Epithelial cell of prostate (primary cell): Measurements from ENCODE around the gene KCNMB4.

Experiments used
- DNase-seq: peaks from one replicate; pipeline ENCODE4 v3.0.0-alpha.2; 2011; ENCODE audit warnings: low read depth, low spot score
- H3K27ac ChIP-seq: fragments of 450-650 bp; 2 replicates; pipeline ENCODE4 v1.5.1; 2017; ENCODE audit warnings: mild to moderate bottlenecking

Gene KCNMB4

DNA sequence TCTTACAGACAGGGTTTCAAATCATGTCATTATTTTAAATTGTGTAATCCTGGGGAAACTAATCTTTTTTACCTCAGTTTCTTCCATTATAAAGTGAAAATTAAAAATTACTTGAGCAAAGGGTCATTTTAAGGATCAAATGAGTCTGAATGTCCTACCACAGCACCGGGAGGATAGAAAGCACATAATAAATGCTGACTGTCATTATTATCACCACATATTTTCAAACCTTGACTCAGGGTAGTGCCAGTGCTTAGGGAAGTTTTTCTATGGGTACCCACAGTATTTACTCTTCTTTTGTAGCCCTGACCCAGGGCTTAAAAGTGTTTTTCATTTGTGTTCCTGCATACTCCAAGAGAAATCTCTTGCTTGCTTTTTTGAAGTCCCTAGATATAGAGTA, 60.5 kb downstream of the KCNMB4 start:
- H3K27ac ChIP-seq, result no peak overlapping the region
- no peak for DNase-seq

DNA sequence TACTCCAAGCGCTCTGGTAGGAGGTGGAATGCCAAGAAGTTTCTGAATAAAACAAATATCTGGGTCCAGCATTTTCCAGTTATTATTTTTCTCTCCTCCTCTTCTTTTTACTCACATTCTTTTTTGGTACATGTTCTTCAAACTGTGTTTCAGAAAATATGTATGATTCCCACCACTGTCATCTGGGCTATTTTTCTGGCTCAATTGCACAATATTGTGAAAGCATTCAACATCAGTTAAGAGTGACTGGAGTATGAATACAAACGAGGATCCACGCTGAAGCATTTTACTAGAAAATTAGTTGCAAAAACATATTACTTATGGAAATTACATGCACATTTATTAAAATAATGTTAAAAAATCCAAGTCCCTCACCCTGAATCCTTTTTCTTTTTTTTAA, 61.5 kb downstream of the KCNMB4 start:
- no peak for DNase-seq
- no peak overlapping the region for H3K27ac ChIP-seq

DNA sequence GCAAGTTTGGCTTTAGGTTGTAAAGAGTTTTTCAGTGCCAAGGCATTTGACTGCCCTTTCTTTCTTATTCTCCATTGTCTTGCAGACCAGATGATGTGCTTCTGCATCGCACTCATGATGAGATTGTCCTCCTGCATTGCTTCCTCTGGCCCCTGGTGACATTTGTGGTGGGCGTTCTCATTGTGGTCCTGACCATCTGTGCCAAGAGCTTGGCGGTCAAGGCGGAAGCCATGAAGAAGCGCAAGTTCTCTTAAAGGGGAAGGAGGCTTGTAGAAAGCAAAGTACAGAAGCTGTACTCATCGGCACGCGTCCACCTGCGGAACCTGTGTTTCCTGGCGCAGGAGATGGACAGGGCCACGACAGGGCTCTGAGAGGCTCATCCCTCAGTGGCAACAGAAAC, 64.3 kb downstream of the KCNMB4 start:
- no peak for DNase-seq
- no peak overlapping the region for H3K27ac ChIP-seq

DNA sequence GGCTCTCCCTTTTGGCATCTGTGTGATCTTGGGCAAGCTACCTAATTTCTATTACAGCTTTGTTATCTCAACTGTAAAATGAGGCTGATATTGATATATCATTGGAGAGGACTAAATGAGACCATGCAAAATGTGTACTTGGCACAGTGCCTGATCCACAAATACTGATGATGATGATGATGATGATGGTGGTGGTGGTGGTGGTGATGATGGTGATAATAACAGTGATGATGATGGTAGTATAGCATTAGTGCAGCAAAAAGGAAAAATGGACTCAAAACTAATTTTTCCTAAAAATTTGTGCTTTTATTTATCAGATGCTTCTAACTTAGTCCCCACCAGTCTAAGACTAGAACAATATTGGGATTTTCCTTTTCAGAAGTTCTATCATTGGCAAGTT, 70.7 kb downstream of the KCNMB4 start:
- DNase-seq, result no peak

DNA sequence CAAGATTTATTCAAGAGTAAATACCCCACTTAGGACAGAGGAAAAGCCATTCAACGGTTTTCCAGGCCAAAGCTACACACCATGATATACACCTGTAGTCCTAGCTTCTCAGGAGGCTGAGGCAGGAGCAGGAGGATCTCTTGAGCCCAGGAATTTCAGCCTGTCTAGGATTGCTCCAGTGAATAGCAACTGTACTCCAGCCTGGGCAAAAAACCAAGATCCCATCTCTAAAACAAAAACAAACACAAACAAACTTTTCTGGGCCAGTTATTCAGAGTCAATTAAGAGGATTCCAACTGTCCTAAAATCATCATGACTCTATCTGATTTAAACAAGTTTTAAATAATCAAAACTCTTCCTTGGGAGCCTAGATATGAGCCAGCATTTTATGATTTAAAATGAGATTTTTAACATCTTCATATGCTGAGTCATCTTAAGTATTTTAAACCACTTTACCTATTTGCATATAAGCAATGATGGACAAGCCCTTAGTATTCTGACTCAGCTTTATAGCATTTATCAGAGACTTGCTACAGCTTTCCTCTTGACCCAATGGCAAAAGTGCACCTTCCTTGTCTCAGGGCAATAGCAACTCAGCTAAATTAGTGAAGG, 77.1 kb downstream of the KCNMB4 start:
- H3K27ac ChIP-seq, result peak overlapping the region; percentile 15
- DNase-seq, result no peak

More for the DNA sequence above, 70.7 kb downstream of the KCNMB4 start:
- no peak overlapping the region for H3K27ac ChIP-seq

DNA sequence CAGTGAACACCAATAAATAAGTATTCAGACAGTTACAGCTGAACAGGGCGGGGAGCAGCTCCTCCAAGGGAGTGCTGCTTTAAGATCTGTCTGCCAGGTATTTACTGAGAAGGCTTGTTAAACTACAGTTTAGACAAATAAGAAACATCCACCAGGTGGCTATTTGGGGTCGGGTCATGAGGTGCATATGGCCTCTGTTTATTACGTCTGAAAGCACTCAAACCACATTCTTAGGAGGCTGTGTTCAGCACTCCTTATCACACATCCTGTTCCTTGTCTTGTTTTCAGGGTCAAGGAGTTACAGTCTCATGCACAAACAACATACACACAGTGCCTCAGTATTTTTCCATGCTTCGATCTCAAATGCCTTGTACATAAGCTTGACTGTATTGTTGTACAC, 78.8 kb downstream of the KCNMB4 start:
- no peak for DNase-seq
- H3K27ac ChIP-seq, result no peak overlapping the region

DNA sequence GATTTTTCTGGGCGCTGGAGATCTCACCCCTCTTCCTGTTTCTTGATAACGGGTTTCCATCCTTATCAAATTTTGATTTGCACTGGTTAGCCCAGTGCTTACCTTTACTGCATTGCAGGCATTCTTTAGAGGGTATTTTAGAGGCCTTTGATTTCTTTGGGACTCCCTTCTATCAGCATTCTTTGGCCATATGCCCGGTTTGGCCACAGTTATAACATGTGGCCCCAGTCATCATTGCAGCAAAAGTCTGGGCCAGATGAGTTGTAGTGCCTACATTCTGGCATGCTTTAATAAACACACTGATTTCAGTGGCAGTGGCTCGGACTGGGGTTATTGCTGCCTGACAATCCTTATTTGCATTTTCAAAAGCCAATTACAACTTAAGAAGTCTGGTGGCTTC, 82.3 kb downstream of the KCNMB4 start:
- DNase-seq, result no peak
- H3K27ac ChIP-seq, result no peak overlapping the region

DNA sequence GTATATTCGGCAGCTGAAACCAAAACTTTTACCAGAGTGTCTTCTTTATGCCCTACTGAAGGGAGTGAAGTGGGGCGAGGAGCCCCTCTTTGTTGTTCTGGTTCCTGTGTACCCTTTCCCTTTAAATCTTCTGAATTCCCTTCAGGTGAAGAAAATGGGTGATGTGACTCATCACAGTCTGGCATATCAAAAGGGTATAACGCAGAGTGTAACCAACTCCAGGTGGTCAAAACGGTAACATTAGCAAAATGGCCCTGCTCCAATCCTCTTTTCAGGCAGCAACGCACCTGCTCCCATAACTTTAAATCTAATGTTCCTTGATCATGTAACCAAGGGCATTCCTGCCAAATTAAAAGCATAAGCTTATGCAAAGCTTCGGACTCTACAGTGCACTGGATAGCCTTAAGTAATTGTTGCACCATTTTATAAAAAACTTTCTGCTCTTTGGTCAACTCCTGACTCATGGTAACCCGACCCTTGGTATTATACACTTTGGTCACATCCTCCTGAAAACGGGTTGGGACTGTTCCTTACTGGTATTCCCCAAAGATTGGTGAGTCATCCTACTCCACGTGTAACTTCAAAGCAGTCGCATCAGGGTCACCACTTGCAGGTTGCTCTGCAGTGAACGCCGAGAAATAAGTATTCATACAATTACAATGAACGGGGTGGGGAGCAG, 83.1 kb downstream of the KCNMB4 start:
- peak overlapping the region; percentile 15 for H3K27ac ChIP-seq
- peak; percentile 22 for DNase-seq

DNA sequence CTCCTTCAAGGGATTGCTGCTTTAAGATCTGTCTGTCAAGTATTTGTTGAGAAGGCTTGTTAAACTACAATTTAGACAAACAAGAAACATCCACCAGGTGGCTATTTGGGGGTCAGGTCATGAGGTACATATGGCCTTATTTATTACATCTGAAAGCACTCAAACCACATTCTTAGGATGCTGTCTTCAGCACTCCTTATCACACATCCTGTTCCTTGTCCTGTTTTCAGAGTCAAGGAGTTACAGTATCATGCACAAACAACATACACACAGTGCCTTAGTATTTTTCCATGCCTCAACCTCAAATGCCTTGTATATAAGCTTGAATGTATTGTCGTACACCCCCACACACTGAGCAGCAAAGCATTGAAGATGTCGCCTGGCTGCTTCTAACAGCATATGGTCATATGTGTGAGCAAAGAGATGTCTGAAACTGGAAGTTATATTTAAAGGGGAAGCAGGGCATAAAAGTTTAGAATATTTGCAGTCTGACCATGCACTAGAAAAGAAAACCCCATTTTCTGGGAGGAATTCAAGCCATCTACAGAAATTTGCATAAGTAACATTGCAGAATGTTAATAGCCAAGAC, 83.8 kb downstream of the KCNMB4 start:
- H3K27ac ChIP-seq, result peak overlapping the region; percentile 15
- DNase-seq, result no peak

DNA sequence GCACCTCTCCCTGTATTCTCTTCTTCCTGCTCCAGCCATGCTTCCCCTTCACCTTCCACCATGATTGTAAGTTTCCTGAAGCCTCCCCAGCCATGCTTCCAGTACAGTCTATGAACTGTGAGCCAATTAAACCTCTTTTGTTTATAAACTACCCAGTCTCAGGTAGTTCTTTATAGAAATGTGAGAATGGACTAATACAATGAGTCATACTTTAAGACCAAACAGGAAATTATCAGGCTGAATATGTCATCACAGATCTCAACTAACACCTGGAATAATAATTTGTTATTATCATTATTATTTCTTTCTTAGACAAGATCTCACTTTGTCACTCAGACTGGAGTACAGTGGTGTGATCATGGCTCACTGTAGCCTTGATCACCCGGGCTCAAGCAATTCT, 85.4 kb downstream of the KCNMB4 start:
- DNase-seq, result no peak
- H3K27ac ChIP-seq, result peak overlapping the region; percentile 15

DNA sequence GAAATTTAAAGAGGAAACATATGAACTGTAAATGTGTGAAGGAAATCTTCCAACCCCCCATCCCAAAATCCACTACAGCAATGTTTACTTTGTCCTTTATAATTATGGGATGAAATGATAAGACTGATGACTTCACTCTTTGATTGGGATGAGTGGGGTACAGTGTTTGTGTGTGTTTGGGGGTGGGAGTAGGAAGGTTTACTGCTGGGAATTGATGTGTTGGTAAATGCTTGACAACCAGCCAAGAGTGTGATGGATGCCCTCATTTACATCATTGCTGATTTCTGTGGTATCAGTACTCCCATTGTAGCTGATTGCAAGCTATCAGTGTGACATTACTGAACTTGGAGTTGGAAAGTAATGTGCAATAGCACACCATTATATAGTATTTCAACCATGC, 90.9 kb downstream of the KCNMB4 start:
- no peak overlapping the region for H3K27ac ChIP-seq
- DNase-seq, result no peak

DNA sequence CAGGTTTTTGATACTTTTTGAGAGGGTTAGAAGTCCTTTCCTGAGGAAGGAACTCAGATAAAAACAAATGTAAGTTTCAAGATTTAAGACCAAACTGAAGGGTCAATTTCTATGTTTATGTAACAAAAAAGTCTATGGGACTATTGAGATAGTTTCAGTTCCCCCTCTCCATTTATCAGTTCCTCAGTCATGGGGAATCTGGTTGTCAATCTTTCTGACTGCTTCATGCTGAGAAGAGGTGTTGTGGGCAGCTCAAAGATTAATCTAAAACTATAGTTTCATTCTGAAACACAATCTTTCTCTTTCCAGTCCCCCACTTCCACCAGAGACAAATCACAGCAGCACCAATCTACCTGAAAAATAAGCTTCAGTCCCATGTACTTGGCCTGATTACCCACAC, 93.7 kb downstream of the KCNMB4 start:
- H3K27ac ChIP-seq, result no peak overlapping the region
- DNase-seq, result no peak

DNA sequence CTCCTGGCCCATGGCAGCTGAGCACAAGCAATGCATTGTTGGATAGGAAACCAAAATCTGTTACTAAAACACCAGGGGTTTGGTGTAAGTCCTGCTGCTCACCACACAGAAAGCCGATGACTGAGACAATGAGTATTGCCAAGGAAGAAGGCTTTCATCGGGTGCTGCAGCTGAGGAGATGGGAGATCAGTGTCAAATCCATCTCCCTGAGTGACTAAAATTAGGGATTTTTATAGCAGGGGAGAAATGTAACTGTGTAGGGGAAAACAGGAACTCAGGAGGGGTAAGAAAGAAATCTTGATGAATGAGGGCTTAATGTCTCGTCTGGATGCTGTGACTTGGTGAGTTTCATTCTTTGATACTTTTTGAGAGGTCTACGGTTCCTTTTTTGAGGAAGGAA, 97.9 kb downstream of the KCNMB4 start:
- no peak for DNase-seq
- no peak overlapping the region for H3K27ac ChIP-seq

DNA sequence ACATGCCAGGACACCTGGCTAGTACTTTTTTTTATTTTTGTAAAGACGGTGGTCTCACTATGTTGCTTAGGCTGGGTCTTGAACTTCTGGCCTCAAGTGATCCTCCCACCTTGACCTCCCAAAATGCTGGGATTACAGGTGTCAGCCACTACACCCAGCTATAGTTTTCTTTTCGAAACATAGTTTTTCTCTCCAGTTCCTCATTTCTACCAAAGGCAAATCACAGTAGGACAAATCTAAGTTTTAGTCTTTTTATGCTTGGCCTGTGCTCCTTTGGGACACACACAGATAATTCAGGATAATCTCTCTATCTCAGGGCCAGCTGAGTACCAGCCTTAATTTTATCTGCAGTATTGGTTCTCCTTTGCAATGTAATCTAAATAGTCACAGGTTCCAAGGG, 100.7 kb downstream of the KCNMB4 start:
- DNase-seq, result no peak
- H3K27ac ChIP-seq, result no peak overlapping the region

DNA sequence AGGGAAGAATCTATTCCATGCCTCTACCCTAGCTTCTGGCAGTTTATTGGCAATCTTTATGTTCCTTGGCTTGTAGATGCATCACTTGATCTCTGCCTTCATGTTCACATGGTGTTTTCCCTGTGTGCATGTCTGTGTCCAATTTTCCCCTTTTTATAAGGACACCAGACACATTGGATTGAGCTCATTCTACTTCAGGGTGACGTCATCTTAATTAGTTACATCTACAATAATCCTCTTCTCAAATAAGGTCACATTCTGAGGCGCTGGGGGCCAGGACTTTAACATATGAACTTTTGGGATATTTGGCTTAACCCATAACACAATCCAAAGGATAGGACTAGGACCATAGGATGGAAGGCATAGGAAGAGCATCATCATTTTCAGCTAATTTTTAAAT, 101.4 kb downstream of the KCNMB4 start:
- no peak overlapping the region for H3K27ac ChIP-seq
- DNase-seq, result no peak

DNA sequence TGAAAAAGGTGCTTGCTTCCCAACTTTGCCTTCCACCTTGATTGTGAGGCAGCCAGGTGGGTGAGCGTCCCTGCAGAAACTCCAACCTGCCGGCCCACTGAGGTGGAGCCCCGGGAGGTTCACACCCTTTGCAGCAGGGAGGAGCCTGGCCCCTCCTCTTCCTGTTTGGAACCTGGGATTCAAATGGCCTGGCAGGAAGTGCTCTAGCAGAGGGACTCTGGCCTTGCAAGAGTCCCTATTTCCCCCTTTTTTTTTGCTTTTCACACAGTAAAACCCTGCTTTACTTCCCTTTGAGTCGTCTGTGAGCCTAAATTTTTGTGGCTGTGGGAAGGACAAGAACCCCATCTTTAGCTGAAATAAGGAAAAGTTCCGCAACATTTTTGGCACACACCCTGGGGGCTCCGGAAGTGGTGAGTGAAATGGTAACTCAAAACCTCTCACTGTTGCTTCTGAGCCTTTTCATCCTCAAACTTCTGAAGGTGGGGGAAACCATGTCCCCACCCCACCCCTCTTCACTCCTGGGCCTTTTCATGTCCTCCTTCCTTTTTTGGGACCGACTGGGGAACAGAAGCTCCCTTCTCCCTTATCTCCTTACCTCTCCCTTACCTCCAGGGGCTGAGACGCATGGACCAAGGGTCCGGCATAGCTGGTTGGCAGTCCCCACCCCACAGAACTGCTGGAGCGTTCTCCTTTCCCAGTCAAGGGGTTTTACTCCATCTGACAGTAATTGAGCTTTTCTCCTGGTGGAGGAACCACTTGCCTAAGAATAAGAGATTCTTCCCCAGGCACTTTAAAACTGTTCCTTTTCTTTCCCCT, 102.0 kb downstream of the KCNMB4 start:
- no peak for DNase-seq
- H3K27ac ChIP-seq, result no peak overlapping the region

DNA sequence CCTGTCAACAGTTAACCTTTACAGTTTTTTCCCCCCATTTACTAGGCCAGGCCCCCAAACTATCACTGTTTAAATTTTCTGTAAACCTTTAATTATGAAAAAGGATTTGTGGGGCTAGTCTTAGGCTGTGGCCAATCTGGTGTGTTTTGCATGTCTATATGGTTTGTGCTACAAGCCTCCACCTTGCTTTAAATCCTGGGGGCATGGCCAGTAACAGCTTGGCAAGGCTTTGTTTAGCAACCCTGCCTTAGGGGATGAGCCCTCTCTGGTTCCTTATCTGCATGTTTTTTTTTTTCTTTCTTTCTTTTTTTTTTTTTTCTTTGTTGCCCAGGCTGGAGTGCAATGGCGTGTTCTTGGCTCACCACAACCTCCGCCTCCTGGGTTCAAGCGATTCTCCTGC, 102.7 kb downstream of the KCNMB4 start:
- no peak overlapping the region for H3K27ac ChIP-seq
- no peak for DNase-seq

DNA sequence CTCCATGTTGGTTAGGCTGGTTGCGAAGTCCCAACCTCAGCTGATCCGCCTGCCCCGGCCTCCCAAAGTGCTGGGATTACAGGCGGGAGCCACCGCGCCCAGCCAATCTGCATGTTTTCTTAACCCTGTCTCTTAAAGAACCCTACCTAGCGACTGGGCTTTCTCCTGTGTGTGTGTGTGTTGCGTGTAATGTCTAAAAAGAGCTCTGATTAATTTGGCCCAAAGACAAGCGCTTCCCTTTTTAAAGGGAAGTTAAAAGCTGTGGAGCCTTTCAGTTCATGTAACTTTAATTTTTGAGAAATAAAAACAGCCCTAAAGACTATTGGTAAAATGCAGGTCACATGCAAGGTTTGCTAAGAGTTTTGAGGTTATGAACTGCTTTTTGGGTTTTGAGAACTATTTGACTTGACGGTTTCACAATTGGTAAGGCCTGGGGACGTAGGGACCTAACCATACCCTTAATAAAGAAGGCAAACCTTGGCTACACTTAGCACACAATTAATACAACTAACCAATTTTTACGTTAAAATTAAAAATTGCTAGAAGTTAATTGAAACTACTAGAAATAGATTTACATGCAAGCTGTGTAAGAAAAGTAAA, 103.2 kb downstream of the KCNMB4 start:
- DNase-seq, result no peak
- H3K27ac ChIP-seq, result no peak overlapping the region

DNA sequence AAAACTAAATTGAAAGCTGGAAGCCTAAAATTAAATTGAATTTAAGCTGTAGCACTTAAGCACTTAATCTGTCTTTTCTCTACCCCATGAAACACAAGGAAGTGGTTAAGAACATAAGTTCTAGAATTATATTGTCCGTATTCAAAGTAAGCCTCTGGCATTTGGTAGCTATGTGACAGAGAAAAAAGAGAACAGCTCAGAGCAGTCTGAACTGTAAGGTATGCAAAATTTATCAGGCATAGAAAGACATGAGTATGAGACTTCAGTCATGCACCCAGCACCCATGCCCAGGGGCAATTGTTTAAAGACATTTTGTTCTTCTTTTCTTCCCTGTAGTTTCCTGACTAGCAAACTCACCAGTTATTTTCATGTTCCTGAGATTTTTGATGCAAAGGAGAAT, 116.7 kb downstream of the KCNMB4 start:
- no peak for DNase-seq

More for the DNA sequence above, 116.7 kb downstream of the KCNMB4 start:
- no peak overlapping the region for H3K27ac ChIP-seq
